DND-41 (cell line): ENCODE data around the gene GRIN1.

ENCODE experiments used
- EZH2 ChIP-seq: IDR thresholded peaks from 3 replicates; pipeline ENCODE4 v1.6.1; 2012; ENCODE audit warnings: borderline replicate concordance, low read depth, mild to moderate bottlenecking, moderate library complexity, low read length, inconsistent platforms; ENCODE audit not compliant: severe bottlenecking
- TF ChIP-seq, protein P1 (sequence below): IDR thresholded peaks from 2 replicates; pipeline ENCODE4 v1.5.1; 2012; ENCODE audit warnings: borderline replicate concordance, low read length, moderate library complexity, mild to moderate bottlenecking; ENCODE audit not compliant: poor library complexity, severe bottlenecking; ENCODE audit errors: extremely low read depth

DNA sequence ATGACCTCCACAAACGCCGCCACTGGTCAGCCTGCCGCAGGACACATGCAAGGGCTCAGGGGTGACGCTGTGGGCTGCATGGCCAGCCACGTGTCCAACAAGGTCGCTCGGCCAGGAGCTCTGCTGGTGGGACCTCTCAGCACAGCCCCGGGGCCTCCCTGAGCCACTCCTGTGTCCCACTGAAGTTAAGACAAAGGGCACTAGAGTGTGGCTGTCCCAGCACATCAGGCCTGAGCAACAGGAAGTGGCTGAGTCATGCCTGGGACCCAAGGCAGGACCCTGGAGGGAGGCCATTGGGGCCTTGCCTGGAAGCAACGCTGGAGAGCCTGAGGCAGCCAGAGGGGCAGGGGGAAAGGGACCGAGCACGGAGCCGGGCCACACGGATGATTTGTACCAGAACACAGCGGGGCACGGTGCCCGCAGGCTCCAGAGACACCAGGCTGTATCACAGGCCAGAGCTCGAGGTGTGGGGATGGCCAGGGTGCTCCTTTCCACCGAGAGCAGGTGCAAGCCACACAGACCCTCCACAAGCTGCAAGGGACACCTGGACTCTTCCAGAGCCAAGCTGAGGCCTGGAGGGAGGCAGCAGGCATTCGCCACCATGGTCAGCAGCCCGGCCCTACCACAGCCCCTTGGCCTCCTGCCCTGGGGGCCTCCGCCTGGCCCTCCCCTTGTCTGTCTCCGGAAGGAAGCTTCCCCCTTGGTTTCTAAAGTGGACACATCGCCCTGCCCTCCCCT lies 39.4 kb downstream of the GRIN1 start:
- TF ChIP-seq, protein P1, sequence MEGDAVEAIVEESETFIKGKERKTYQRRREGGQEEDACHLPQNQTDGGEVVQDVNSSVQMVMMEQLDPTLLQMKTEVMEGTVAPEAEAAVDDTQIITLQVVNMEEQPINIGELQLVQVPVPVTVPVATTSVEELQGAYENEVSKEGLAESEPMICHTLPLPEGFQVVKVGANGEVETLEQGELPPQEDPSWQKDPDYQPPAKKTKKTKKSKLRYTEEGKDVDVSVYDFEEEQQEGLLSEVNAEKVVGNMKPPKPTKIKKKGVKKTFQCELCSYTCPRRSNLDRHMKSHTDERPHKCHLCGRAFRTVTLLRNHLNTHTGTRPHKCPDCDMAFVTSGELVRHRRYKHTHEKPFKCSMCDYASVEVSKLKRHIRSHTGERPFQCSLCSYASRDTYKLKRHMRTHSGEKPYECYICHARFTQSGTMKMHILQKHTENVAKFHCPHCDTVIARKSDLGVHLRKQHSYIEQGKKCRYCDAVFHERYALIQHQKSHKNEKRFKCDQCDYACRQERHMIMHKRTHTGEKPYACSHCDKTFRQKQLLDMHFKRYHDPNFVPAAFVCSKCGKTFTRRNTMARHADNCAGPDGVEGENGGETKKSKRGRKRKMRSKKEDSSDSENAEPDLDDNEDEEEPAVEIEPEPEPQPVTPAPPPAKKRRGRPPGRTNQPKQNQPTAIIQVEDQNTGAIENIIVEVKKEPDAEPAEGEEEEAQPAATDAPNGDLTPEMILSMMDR = no peak
- TF ChIP-seq EZH2 = no peak
